K562 (cell line): Measurements from ENCODE around the gene ARHGAP12. TPM values are rescaled to one million over a fixed set of nuclear protein-coding genes. Genes with fewer than 3 reads are reported as not detected.

Experiments
- CHD1 ChIP-seq: fragments of 200-600 bp; sonication (generic); IDR thresholded peaks from one replicate; pipeline ENCODE4 v1.6.1; 2012; ENCODE audit warnings: mild to moderate bottlenecking, moderate library complexity, low read length, inconsistent platforms
- EHMT2 ChIP-seq: fragments of 450-650 bp; IDR thresholded peaks from 2 replicates; pipeline ENCODE4 v1.6.1; 2018; ENCODE audit warnings: antibody characterized with exemption
- HCFC1 ChIP-seq: IDR thresholded peaks from 2 replicates; pipeline ENCODE4 v1.6.1; 2012; ENCODE audit warnings: low read depth, low read length, improper control_type of control experiment
- JUND ChIP-seq, 2 experiments: IDR thresholded peaks; 2 replicates in 1 of 2; 3 replicates in 1 of 2; pipeline ENCODE4 v1.6.1; 2011; ENCODE audit warnings: borderline replicate concordance in 2 of 2, low read depth in 2 of 2, low read length in 2 of 2, improper control_type of control experiment in 1 of 2, missing biosample characterization in 1 of 2, missing genetic modification characterization in 1 of 2, missing genetic modification reagents in 1 of 2
- KAT7 ChIP-seq: sonication (generic); formaldehyde crosslinking; IDR thresholded peaks from 2 replicates; pipeline ENCODE4 v1.8.0; 2022; ENCODE audit warnings: missing genetic modification reagents, mild to moderate bottlenecking, borderline replicate concordance
- KDM5B ChIP-seq: fragments of 200-600 bp; sonication (generic); IDR thresholded peaks from 2 replicates; pipeline ENCODE4 v1.6.1; 2012; ENCODE audit warnings: low read depth, mild to moderate bottlenecking, moderate library complexity, low read length, control low read depth, inconsistent platforms; ENCODE audit not compliant: insufficient replicate concordance
- MBD2 ChIP-seq: sonication (generic); IDR thresholded peaks from 2 replicates; pipeline ENCODE4 v1.6.1; 2016; ENCODE audit warnings: low read depth, borderline replicate concordance
- NR2C1 ChIP-seq, 2 experiments: fragments of 450-650 bp; IDR thresholded peaks; 2 replicates each; pipeline ENCODE4 v1.6.1; 2017; ENCODE audit warnings: mild to moderate bottlenecking in 2 of 2, antibody characterized with exemption in 1 of 2, inconsistent platforms in 1 of 2, missing compliant biosample characterization in 1 of 2, missing genetic modification characterization in 1 of 2
- NR2C2 ChIP-seq, 2 experiments: fragments of 200-800 bp in 1 of 2; sonication (Bioruptor generic) in 1 of 2; sonication (generic) in 1 of 2; formaldehyde crosslinking in 1 of 2; IDR thresholded peaks; 2 replicates each; pipeline versions ENCODE4 v1.6.1 to v1.8.0; 2016 to 2022; ENCODE audit warnings: mild to moderate bottlenecking in 1 of 2, missing compliant biosample characterization in 1 of 2, missing genetic modification characterization in 1 of 2, missing genetic modification reagents in 1 of 2
- RFX1 ChIP-seq: fragments of 450-650 bp; IDR thresholded peaks from 2 replicates; pipeline ENCODE4 v1.6.1; 2016; ENCODE audit warnings: mild to moderate bottlenecking, moderate library complexity
- RUNX1 ChIP-seq: sonication (generic); IDR thresholded peaks from 2 replicates; pipeline ENCODE4 v1.6.1; 2016; ENCODE audit warnings: antibody characterized with exemption, low read depth
- SIN3A ChIP-seq, 2 experiments: fragments of 150-350 bp in 1 of 2; IDR thresholded peaks; 2 replicates each; pipeline ENCODE4 v1.6.1; 2011 to 2016; ENCODE audit warnings: borderline replicate concordance in 2 of 2, low read depth in 2 of 2, low read length in 2 of 2, mild to moderate bottlenecking in 2 of 2, moderate library complexity in 2 of 2; ENCODE audit not compliant: control insufficient read depth in 1 of 2
- SIN3B ChIP-seq: fragments of 450-650 bp; IDR thresholded peaks from 2 replicates; pipeline ENCODE4 v1.6.1; 2017; ENCODE audit warnings: low read depth, mild to moderate bottlenecking, moderate library complexity
- SIX5 ChIP-seq, 2 experiments: IDR thresholded peaks; 2 replicates each; pipeline ENCODE4 v1.6.1; 2011; ENCODE audit warnings: low read length in 2 of 2, borderline replicate concordance in 1 of 2, low read depth in 1 of 2, mild to moderate bottlenecking in 1 of 2, moderate library complexity in 1 of 2; ENCODE audit not compliant: insufficient read depth in 1 of 2
- STAT6 ChIP-seq: sonication (generic); formaldehyde crosslinking; IDR thresholded peaks from 2 replicates; pipeline ENCODE4 v1.8.1; 2023; ENCODE audit warnings: mild to moderate bottlenecking, missing genetic modification reagents
- YY1 ChIP-seq, 3 experiments: IDR thresholded peaks; 2 replicates each; pipeline ENCODE4 v1.6.1; 2011; ENCODE audit warnings: low read length in 2 of 3, mild to moderate bottlenecking in 2 of 3, moderate library complexity in 2 of 3, borderline replicate concordance in 1 of 3, control low read depth in 1 of 3, low read depth in 1 of 3; ENCODE audit not compliant: insufficient read depth in 3 of 3, insufficient replicate concordance in 2 of 3, control insufficient read depth in 1 of 3, insufficient read length in 1 of 3; ENCODE audit errors: extremely low read depth in 1 of 3
- ZNF436 ChIP-seq: fragments of 250-450, 450-650 bp; sonication (Bioruptor Pico); formaldehyde crosslinking; IDR thresholded peaks from 2 replicates; pipeline ENCODE4 v1.7.0; 2020; ENCODE audit warnings: mild to moderate bottlenecking
- ZNF77 ChIP-seq: fragments of 250-450 bp; sonication (Bioruptor Pico); IDR thresholded peaks from 2 replicates; pipeline ENCODE4 v1.5.0; 2020
- polyA plus RNA-seq, 8 experiments: library from polyadenylated mRNA; depleted of rRNA in 4 of 8; stranded (reverse) in 5 of 8; unstranded in 3 of 8; fragments of >200 nt; fragmentation: Nextera tagmentation in 2 of 8; fragmentation: Illumina TruSeq in 1 of 8; extraction: Ambion mirVana in 2 of 8; extraction: Trizol in 1 of 8; gene quantifications; 2 replicates each; pipeline versions ENCODE4 v1.2.1 to v1.2.3, GENCODE V29; 2011 to 2014; ENCODE audit warnings: inconsistent platforms in 1 of 8, missing spikeins in 1 of 8
- total RNA-seq, 7 experiments: library from RNA; depleted of rRNA in 6 of 7; stranded (reverse); fragments of >200 nt in 6 of 7; fragmentation: Illumina TruSeq in 2 of 7; extraction: Trizol in 2 of 7; gene quantifications; 2 replicates each; pipeline versions ENCODE4 v1.2.1 to v1.2.3, GENCODE V29; 2011 to 2021; ENCODE audit warnings: low replicate concordance in 1 of 7
- TF ChIP-seq, protein P1 (sequence below): sonication (generic); formaldehyde crosslinking; IDR thresholded peaks from 2 replicates; pipeline ENCODE4 v1.8.0; 2022; ENCODE audit warnings: missing genetic modification reagents, mild to moderate bottlenecking, moderate library complexity, borderline replicate concordance

ARHGAP12 gene
- total and polyA plus RNA-seq, 9 of the 15 experiments (the other 6 are each of a cell fraction or from before 2014, with no cell fraction given), result 4.4 to 18.7 (median 10.1) TPM

DNA sequence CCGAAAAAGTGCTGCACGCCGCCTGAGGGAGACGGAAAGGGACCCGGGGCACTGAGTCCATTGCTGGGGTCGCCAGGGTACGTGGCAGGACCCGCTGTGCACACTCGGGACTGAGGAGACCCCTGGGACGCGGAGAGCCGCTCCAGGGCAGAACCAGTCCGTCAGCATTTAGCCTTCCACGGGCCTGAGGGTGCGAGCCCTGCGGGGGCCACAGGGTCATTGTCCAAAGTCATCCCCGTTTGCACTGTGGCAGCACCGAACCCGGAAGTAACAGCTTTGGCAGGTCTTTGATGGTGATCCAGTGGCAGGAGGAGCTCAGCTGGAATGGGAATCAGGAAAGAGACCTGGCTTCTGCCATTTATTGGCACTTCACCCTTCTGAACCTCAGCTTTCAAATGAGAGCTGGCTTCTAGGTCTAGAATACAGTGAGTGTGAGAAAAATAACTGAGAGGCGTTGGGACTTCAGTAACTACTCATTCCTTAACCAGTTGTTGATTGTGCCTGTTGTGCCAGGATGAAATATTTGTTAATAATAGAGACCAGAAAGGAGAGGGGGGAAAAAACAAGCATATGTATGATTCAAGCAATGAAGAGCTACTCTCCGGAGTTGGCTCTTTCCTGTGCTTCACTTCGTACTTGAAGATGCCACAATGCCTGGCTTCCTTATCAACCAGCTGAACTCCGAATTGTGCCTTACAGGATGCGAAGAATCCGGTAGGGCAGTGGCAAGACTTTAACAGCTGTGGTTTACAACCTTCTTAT lies 811 bp upstream of the ARHGAP12 start (continued):
- TF ChIP-seq STAT6 (CRISPR knock-in tag), result 0 out of 2 replicates have a peak, but pooled peaks have one; percentile 47
- no peak for TF ChIP-seq HCFC1
- 0 out of 2 replicates have a peak, but pooled peaks have one; percentile 3 for TF ChIP-seq MBD2
- no peak; the same call in 1 of the 2 replicates for TF ChIP-seq NR2C1 (IDR thresholded peaks at IDR 0.05)
- 0 out of 2 replicates have a peak, but pooled peaks have one; percentile 19 for TF ChIP-seq NR2C1 (tag; IDR thresholded peaks at IDR 0.05)
- no peak for TF ChIP-seq ZNF77 (CRISPR knock-in tag)
- TF ChIP-seq, protein P1, sequence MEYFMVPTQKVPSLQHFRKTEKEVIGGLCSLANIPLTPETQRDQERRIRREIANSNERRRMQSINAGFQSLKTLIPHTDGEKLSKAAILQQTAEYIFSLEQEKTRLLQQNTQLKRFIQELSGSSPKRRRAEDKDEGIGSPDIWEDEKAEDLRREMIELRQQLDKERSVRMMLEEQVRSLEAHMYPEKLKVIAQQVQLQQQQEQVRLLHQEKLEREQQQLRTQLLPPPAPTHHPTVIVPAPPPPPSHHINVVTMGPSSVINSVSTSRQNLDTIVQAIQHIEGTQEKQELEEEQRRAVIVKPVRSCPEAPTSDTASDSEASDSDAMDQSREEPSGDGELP (CRISPR knock-in tag), result peak; percentile 52
- TF ChIP-seq JUND (IDR thresholded peaks at IDR 0.05; ENCODE audit: borderline replicate concordance, low read depth, low read length), result peak; percentile 24; the same call in 1 of the 2 replicates
- no peak for TF ChIP-seq JUND (tag; IDR thresholded peaks at IDR 0.05; ENCODE audit: borderline replicate concordance, low read depth, low read length)
- no peak for TF ChIP-seq SIN3B
- 0 out of 4 replicates have a peak, but pooled peaks have one; percentile 54 to 58 for TF ChIP-seq SIN3A (IDR thresholded peaks at IDR 0.05; ENCODE audit: borderline replicate concordance in 2 of 2, control insufficient read depth in 1 of 2, low read depth in 2 of 2, low read length in 2 of 2)
- TF ChIP-seq RUNX1, result 0 out of 2 replicates have a peak, but pooled peaks have one; percentile 9
- peak; percentile 94 for TF ChIP-seq CHD1
- TF ChIP-seq NR2C2 (CRISPR knock-in tag; IDR thresholded peaks at IDR 0.05), result no peak
- peak; percentile 65 for TF ChIP-seq NR2C2 (tag; IDR thresholded peaks at IDR 0.05)
- no peak for TF ChIP-seq SIX5 (IDR thresholded peaks at IDR 0.05; ENCODE audit: borderline replicate concordance in 1 of 2, insufficient read depth in 1 of 2, low read depth in 1 of 2, low read length in 2 of 2)
- TF ChIP-seq YY1 (IDR thresholded peaks at IDR 0.05; ENCODE audit: borderline replicate concordance in 1 of 3, control insufficient read depth in 1 of 3, extremely low read depth in 1 of 3, insufficient read depth in 3 of 3, insufficient read length in 1 of 3, insufficient replicate concordance in 2 of 3, low read depth in 1 of 3, low read length in 2 of 3), result peak in 1 of 3 experiments; percentile 68
- 0 out of 2 replicates have a peak, but pooled peaks have one; percentile 43 for TF ChIP-seq KAT7 (CRISPR knock-in tag)
- no peak for TF ChIP-seq RFX1
- TF ChIP-seq KDM5B, result peak; percentile 33
- TF ChIP-seq ZNF436 (CRISPR knock-in tag), result no peak
- no peak for TF ChIP-seq EHMT2
